Heart left ventricle (tissue), 16 donors: ENCODE data around the gene OLR1. TPM values are rescaled to one million over a fixed set of nuclear protein-coding genes. Genes with fewer than 3 reads are reported as not detected.

Experiments used
- ATAC-seq, 4 donors: fragments of 200-7000 bp; cut with Tn5 transposase; one replicate each; pipeline ENCODE4 v1.9.1; 2020 to 2022; ENCODE audit warnings: moderate library complexity in 4 of 4, mild to moderate bottlenecking in 3 of 4, moderate number of reproducible peaks in 1 of 4
- DNase-seq, 5 donors: peaks; one replicate each; pipeline ENCODE4 v3.0.0-alpha.2; 2020
- H3K27ac ChIP-seq, 12 donors: fragments of 200-600 bp; sonication (generic) in 4 of 12; one replicate each; pipeline versions ENCODE4 v1.5.0 to v1.8.0; 2016 to 2022; ENCODE audit warnings: mild to moderate bottlenecking in 2 of 12
- H3K27me3 ChIP-seq, 9 donors: fragments of 200-600 bp; sonication (generic) in 2 of 9; one replicate each; pipeline versions ENCODE4 v1.5.1 to v1.8.0; 2016 to 2022; ENCODE audit warnings: mild to moderate bottlenecking in 3 of 9
- H3K36me3 ChIP-seq, 9 donors: fragments of 200-600 bp; sonication (generic) in 2 of 9; one replicate each; pipeline versions ENCODE4 v1.5.0 to v1.8.0; 2018 to 2022; ENCODE audit warnings: mild to moderate bottlenecking in 2 of 9
- H3K4me1 ChIP-seq, 12 donors: fragments of 200-600 bp; sonication (generic) in 4 of 12; one replicate each; pipeline versions ENCODE4 v1.5.0 to v1.8.0; 2016 to 2022; ENCODE audit warnings: mild to moderate bottlenecking in 3 of 12
- H3K4me3 ChIP-seq, 12 donors: fragments of 200-600 bp; sonication (generic) in 4 of 12; one replicate each; pipeline versions ENCODE4 v1.5.0 to v1.8.0; 2017 to 2022; ENCODE audit warnings: mild to moderate bottlenecking in 9 of 12, moderate library complexity in 4 of 12
- H3K9me3 ChIP-seq, 12 donors: fragments of 200-600 bp; sonication (generic) in 4 of 12; one replicate each; pipeline versions ENCODE4 v1.5.0 to v1.8.0; 2016 to 2022; ENCODE audit warnings: mild to moderate bottlenecking in 1 of 12
- POLR2A ChIP-seq, 2 donors: fragments of 450-650 bp; IDR thresholded peaks; one replicate each; pipeline ENCODE4 v1.6.1; 2017; ENCODE audit warnings: antibody characterized with exemption in 2 of 2, mild to moderate bottlenecking in 2 of 2, moderate library complexity in 2 of 2
- WGBS, 4 donors: extraction: QIAGEN DNeasy Blood & Tissue Kit in 2 of 4; methylation state at CpG; one replicate each; pipeline versions ENCODE4 v1.1.5 to v1.1.7; 2013 to 2018; 5-methylcytosine and 5-hydroxymethylcytosine counted together
- intact Hi-C, 10 donors: fragments of 100-400 bp; cut with DNase I; formaldehyde crosslinking; loops; one replicate each; pipeline versions ENCODE4 v1.11.1 to v1.14.2; 2022
- polyA plus RNA-seq, 2 donors: library from polyadenylated mRNA; stranded (reverse); fragments of 200-250 nt; gene quantifications; one replicate each; pipeline ENCODE4 v1.2.3, GENCODE V29; 2013
- total RNA-seq, 9 donors: library from RNA; depleted of rRNA in 2 of 9; stranded (reverse); fragments of >200 nt in 2 of 9; fragmentation: NEBNext Ultra II Directional in 3 of 9; extraction: Animal tissue kit (Norgen Biotek cat#: 25700) in 3 of 9; gene quantifications; one replicate each; pipeline versions ENCODE4 v1.1.0 to v1.2.4, GENCODE V29; 2016 to 2023
- TF ChIP-seq, protein P1 (sequence below), 12 donors: fragments of 200-600 bp; sonication (generic) in 4 of 12; IDR thresholded peaks; one replicate each; pipeline versions ENCODE4 v1.5.0 to v1.8.0; 2018 to 2022; ENCODE audit warnings: antibody characterized with exemption in 12 of 12, mild to moderate bottlenecking in 5 of 12
- donor health status: ischemic (EF 13 %, LVEDD 7.1; RV severe dilation, severe dysfunction).
- donor health status: healthy with polysubstance abuse.
- donor health status: DM: no; HTN: yes; CAD: no.
- donor health status: DM: no; HTN: no; CAD: no.
- donor health status: ischemic (EF 25% LVEDD 6.9; RV normal size, moderate dysfunction).
- donor health status: ischemic (EF 25% LVEDD 5.7; RV mildly dilated, moderate dysfunction).
- donor health status: healthy.
- donor health status: DM: yes; HTN: yes; CAD: no.
- donor health status: ischemic (EF 35%, LVEDD 5.7; RV mildly dilated, moderate dysfunction).
- donor health status: nonischemic (EF 11% LVEDD 7.7; RV severe dilation, severe dysfunction).
- donor health status: DM: yes; HTN: yes; CAD: no.
- donor health status: PGD.
- donor health status: ischemic (EF 29% LVEDD 5.4; RV normal size, mild dysfunction).
- donor health status: nonischemic (EF 23%, LVEDD 6.1; RV moderate dilation, normal function).

The OLR1 gene
- total and polyA plus RNA-seq, 11 donors, result 0.07 to 1.6 (median 0.50) TPM; not detected in 2

- ATAC-seq (peak; percentile 24 to 35 (median 34)), DNase-seq (no peak)
- Histone ChIP-seq H3K27ac (peak overlapping the region in 11 of 12 donors; percentile 48 to 90 (median 79)), H3K4me3 (peak overlapping the region; percentile 34 to 74 (median 65)), H3K27me3 (no peaks in the 10 kb centered on the region), H3K9me3 (no peaks in the 10 kb centered on the region), H3K36me3 (no peaks in the 10 kb centered on the region), H3K4me1 (peaks cover 0 to 14% (median 5%) of the 10 kb centered on the region in 12 donors)
- TF ChIP-seq POLR2A (IDR thresholded peaks at IDR 0.05), result no peak
- TF ChIP-seq, protein P1, sequence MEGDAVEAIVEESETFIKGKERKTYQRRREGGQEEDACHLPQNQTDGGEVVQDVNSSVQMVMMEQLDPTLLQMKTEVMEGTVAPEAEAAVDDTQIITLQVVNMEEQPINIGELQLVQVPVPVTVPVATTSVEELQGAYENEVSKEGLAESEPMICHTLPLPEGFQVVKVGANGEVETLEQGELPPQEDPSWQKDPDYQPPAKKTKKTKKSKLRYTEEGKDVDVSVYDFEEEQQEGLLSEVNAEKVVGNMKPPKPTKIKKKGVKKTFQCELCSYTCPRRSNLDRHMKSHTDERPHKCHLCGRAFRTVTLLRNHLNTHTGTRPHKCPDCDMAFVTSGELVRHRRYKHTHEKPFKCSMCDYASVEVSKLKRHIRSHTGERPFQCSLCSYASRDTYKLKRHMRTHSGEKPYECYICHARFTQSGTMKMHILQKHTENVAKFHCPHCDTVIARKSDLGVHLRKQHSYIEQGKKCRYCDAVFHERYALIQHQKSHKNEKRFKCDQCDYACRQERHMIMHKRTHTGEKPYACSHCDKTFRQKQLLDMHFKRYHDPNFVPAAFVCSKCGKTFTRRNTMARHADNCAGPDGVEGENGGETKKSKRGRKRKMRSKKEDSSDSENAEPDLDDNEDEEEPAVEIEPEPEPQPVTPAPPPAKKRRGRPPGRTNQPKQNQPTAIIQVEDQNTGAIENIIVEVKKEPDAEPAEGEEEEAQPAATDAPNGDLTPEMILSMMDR (IDR thresholded peaks at IDR 0.05), result no peak
- intact Hi-C loops, result loop anchor here in 6 of 10 donors (5.0 to 10.0 kb wide), 3 partner anchors 38 to 411 kb away; no protein-coding TSS in a partner anchor
- 50 to 72% (median 58%) methylated on average over 6 of the region's 6 CpGs for WGBS, 4 donors
Measured at GRCh38 chr12:10154145-10154496, 17.8 kb downstream of the OLR1 start.

- peak; percentile 83 to 95 (median 94) for ATAC-seq
Measured at GRCh38 chr12:10153271-10154144, 18.4 kb downstream of the OLR1 start.

GRCh38 chr12:10151621-10152020 is 20.3 kb downstream of the OLR1 start:
- intact Hi-C loops, result loop anchor here (2.0 to 10.0 kb wide), 4 partner anchors 39 to 413 kb away; no protein-coding TSS in a partner anchor
- H3K4me3 ChIP-seq, result no peak overlapping the region

More at GRCh38 chr12:10153271-10154144, 18.4 kb downstream of the OLR1 start:
- no peak for TF ChIP-seq POLR2A (IDR thresholded peaks at IDR 0.05)
- TF ChIP-seq, protein P1 (IDR thresholded peaks at IDR 0.05), result peak; percentile 73 to 90 (median 82)
- DNase-seq, result peak; percentile 62 to 85 (median 71)
- Histone ChIP-seq H3K4me1 (peaks cover 0 to 14% (median 5%) of the 10 kb centered on the region in 12 donors), H3K36me3 (no peaks in the 10 kb centered on the region), H3K4me3 (peak overlapping the region; percentile 34 to 74 (median 65)), H3K27ac (peak overlapping the region; percentile 30 to 90 (median 78)), H3K27me3 (no peaks in the 10 kb centered on the region), H3K9me3 (no peaks in the 10 kb centered on the region)
- WGBS, 4 donors, result 2 to 8% (median 4%) methylated on average over 30 to 46 of the region's 46 CpGs
- intact Hi-C loops, result loop anchor here (1.0 to 10.0 kb wide), 5 partner anchors 37 to 411 kb away; no protein-coding TSS in a partner anchor

More at GRCh38 chr12:10151621-10152020, 20.3 kb downstream of the OLR1 start:
- Histone ChIP-seq H3K27me3 (no peaks in the 10 kb centered on the region), H3K27ac (no peak overlapping the region), H3K9me3 (no peaks in the 10 kb centered on the region), H3K4me1 (peaks cover 0 to 14% (median 5%) of the 10 kb centered on the region in 12 donors), H3K36me3 (no peaks in the 10 kb centered on the region)
- no peak for TF ChIP-seq POLR2A (IDR thresholded peaks at IDR 0.05)
- TF ChIP-seq, protein P1 (IDR thresholded peaks at IDR 0.05), result no peak
- WGBS, 4 donors, result 71 to 78% (median 77%) methylated on average over 2 of the region's 2 CpGs
- ATAC-seq (no peak), DNase-seq (no peak)
